LNCAP (cell line): ENCODE results near the gene EIF1B.

Source experiments
- TF ChIP-seq, protein P1 (sequence below): fragments of 450-650 bp; IDR thresholded peaks from 2 replicates; pipeline ENCODE4 v1.5.1; 2017; ENCODE audit warnings: mild to moderate bottlenecking

EIF1B gene

DNA sequence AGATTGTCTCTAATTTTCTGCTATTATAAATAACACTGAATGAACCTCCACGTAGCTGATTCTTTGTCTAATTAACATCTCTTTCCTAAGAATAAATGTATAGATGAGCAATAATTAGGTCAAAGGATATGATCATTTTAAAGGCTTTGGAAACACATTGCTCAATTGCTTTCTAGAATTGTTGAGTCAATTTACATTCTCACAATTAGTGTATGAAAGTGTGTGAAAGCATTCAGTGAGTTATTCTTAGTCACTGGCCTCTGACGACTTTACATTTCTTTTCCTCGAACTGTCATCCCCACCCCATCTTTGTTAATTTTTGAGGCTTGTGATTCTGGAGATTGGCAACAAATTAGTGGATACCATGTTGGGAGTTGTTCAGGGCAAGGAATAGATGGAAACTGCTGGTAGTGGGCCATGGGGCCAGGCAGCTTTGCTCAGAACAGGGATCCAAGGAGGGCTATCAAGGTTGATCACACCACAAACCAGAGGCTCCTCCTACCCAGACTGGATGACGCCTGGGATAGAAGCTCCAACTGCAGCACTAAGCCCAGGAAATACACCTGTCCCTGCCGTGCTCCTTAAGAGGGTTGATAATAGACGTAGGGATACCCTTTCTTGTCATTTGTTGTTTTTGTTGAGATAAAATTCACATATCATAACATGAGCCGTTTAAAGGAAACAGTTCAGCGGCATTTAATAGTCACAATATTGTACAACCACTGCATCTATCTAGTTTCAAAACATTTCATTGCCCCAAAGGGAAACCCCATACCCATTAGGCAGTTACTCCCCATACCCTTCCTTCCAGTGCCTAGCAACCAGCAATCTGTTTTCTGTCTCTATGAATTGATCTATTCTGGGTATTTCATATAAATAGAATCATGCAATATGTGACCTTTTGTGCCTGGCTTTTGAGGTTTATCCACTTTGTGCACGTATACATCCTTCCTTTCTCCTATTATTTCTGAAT is 27.9 kb downstream of the EIF1B start:
- TF ChIP-seq, protein P1, sequence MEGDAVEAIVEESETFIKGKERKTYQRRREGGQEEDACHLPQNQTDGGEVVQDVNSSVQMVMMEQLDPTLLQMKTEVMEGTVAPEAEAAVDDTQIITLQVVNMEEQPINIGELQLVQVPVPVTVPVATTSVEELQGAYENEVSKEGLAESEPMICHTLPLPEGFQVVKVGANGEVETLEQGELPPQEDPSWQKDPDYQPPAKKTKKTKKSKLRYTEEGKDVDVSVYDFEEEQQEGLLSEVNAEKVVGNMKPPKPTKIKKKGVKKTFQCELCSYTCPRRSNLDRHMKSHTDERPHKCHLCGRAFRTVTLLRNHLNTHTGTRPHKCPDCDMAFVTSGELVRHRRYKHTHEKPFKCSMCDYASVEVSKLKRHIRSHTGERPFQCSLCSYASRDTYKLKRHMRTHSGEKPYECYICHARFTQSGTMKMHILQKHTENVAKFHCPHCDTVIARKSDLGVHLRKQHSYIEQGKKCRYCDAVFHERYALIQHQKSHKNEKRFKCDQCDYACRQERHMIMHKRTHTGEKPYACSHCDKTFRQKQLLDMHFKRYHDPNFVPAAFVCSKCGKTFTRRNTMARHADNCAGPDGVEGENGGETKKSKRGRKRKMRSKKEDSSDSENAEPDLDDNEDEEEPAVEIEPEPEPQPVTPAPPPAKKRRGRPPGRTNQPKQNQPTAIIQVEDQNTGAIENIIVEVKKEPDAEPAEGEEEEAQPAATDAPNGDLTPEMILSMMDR: no peak

DNA sequence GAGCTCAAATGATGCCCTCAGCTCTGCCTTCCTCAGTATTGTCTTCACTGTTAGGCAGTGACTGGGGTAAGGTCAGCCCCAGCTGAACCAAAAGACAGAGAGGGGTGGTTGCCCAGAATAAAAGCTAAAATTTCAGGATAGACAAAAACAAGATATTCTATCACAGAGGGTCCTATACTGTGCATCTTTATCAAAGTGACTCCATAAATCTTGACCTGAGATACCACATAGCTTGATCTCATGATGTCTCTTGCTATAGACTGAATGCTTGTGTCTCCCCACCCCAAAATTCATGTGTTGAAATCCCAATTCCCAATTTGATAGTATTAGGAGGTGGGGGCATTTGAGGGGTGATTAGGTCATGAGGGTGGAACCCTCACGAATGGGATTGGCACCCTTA is 30.4 kb downstream of the EIF1B start:
- TF ChIP-seq, protein P1: no peak

DNA sequence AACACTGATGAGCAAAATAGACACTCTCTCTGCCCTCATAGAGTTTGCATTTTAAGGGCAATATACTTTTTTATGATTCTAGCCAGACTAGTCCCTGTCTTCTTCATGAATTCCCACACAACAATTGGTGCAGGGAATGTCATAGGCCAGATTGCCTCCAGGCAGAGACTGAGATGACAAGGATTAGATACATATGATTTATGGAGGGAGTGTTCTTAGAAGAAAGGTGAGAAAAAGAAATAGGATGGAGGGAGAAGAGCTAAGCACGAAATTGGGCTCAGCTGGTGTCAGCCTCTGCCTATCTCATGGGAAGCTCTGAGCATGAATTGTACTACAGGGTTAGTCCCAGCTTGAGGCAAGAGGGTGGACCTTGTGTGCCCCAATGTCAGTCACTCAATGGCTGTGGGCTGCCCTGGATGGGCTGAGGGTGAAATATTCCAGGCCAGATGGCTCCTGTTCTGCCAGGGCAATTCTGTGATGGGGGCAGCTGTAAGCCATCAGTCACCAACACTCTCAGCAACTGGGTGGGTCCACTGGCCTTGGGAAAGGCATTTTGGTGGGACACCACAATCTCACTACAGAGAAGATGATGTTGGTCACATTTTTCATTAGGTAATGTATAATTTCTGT is 31.1 kb downstream of the EIF1B start:
- TF ChIP-seq, protein P1: no peak

DNA sequence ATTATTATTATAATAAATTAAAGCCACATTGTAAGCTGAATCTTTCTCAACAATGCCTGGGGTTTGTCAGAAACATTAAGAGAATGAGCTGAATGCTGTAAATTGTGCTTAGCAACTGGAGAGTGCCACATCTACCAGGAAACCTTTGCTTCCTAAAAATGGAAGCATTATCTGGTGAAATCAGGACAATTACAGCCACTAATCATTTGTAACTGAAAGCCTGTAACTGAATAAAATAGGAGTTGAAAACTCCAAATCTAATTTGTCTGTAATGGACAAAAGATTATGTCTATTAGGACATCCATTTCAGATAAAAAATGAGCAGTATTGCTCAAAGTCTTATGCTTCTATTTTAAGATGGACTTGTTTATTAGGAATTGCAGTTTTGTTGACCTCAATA is 32.2 kb downstream of the EIF1B start:
- TF ChIP-seq, protein P1: no peak

DNA sequence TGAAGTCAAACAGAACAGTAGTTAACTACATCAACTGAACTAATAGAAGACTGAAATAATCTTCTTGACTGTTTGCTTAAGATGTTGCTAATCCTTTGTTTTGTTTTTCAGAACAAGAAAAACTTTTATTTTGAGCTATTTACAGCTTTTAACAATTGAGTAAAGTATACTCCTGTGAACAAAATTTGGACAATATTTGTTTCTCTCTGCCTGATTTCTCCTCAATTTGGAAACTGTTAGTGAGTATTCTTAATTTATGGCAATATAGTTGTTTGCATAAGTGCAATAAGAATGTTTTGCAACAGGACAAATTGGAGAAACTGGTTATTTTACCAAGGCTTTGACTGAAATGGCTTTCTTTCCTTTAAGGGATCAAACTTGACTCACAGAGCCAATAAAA is 41.0 kb downstream of the EIF1B start:
- TF ChIP-seq, protein P1: no peak

DNA sequence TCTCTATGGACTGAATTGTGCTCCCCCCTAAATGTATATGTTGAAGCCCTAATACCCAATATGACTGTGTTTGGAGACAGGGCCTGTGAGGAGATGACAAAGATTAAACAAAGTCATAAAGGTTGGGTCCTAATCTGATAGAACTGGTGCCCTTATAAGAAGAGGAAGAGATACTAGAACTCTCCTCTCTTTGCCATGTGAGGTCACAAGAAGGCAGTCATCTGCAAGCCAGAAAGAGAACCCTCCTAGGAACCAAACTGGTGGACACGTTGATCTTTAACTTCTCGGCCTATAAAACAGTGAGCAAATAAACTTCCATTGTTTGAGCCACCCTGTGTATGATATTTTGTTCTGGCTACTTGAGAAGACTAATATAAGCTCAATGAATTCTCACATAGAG is 45.9 kb downstream of the EIF1B start:
- TF ChIP-seq, protein P1: no peak

DNA sequence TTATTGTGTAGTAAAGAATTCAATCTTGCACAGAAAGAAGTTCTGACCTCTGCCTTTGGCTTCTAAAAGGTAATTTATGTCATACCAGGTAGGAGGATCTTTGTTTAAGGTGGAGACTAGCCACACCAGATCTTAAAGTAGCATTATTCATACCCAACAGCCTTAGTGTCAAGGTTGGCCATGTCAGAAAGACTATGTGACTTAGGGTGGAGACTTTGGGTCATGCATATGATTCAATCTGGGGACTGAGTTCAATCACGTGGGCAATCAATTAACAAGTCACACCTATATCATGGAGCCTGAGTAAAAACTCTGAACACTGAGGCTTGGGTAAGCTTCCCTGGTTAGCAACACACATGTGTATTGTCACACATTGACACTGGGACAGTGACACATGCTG is 48.9 kb downstream of the EIF1B start:
- TF ChIP-seq, protein P1: no peak
